Mesodermal cell (in vitro differentiated cells): ENCODE data around the gene TRIM61.
"Not testable (repeated sequence)": the region's sequence is repeated elsewhere in the genome, so short reads cannot be mapped to it uniquely, and the experiment has no call there.

ENCODE experiments used
- H3K27ac ChIP-seq: 2 replicates; pipeline ENCODE4 v1.7.0; 2013; ENCODE audit warnings: mild to moderate bottlenecking, low read depth, low read length, moderate library complexity; ENCODE audit not compliant: severe bottlenecking
- H3K36me3 ChIP-seq: 2 replicates; pipeline ENCODE4 v1.7.1; 2013; ENCODE audit warnings: mild to moderate bottlenecking, low read length, moderate library complexity; ENCODE audit not compliant: control insufficient read depth, insufficient read depth
- H3K4me1 ChIP-seq: one replicate; pipeline ENCODE4 v1.7.1; 2013; ENCODE audit warnings: mild to moderate bottlenecking, low read length; ENCODE audit not compliant: insufficient read depth, control insufficient read depth, poor library complexity, severe bottlenecking
- H3K4me3 ChIP-seq: 2 replicates; pipeline ENCODE4 v1.7.0; 2013; ENCODE audit warnings: low read length, control low read depth, mild to moderate bottlenecking; ENCODE audit not compliant: insufficient read depth, poor library complexity, severe bottlenecking; ENCODE audit errors: extremely low read depth
- H3K9me3 ChIP-seq: 2 replicates; pipeline ENCODE4 v1.7.1; 2013; ENCODE audit warnings: mild to moderate bottlenecking, low read length, moderate library complexity; ENCODE audit not compliant: control insufficient read depth
- WGBS, 2 experiments: methylation state at CpG; one replicate each; pipeline ENCODE4 v1.1.5; 2013; ENCODE audit warnings: missing lambda C conversion rate in 2 of 2; ENCODE audit not compliant: insufficient coverage in 2 of 2; 5-methylcytosine and 5-hydroxymethylcytosine counted together

TRIM61 gene

GRCh38 chr4:164935865-164936606, 41.4 kb downstream of the TRIM61 start:
- H3K36me3 ChIP-seq, H3K9me3 ChIP-seq, H3K4me1 ChIP-seq, H3K27ac ChIP-seq, H3K4me3 ChIP-seq: not testable (repeated sequence)
- 79 to 92% methylated on average over 5 of the region's 9 CpGs for WGBS, 2 experiments

GRCh38 chr4:164935363-164935762, 42.1 kb downstream of the TRIM61 start:
- H3K36me3 ChIP-seq: no peaks in the 10 kb centered on the region
- H3K27ac ChIP-seq: no peak overlapping the region
- H3K9me3 ChIP-seq: no peaks in the 10 kb centered on the region
- whole genome bisulfite sequencing, 2 experiments: 86% methylated on average over 1 of the region's 1 CpG; no CpG with 5 or more reads in 1 of the 2 experiments
- no peak overlapping the region for H3K4me3 ChIP-seq
- no peaks in the 10 kb centered on the region for H3K4me1 ChIP-seq

- WGBS, 2 experiments: 96 to 97% methylated on average over 8 to 11 of the region's 11 CpGs
- Histone ChIP-seq H3K36me3 (no peaks in the 10 kb centered on the region), H3K9me3 (no peaks in the 10 kb centered on the region), H3K27ac (no peak overlapping the region), H3K4me3 (no peak overlapping the region), H3K4me1 (no peaks in the 10 kb centered on the region)
Measured at GRCh38 chr4:164933244-164933643, 44.2 kb downstream of the TRIM61 start.

GRCh38 chr4:164931551-164932324, 45.7 kb downstream of the TRIM61 start:
- no peaks in the 10 kb centered on the region for H3K36me3 ChIP-seq
- H3K4me1 ChIP-seq: no peaks in the 10 kb centered on the region
- 65 to 67% methylated on average over 3 of the region's 5 CpGs for whole genome bisulfite sequencing, 2 experiments
- no peak overlapping the region for H3K4me3 ChIP-seq
- no peak overlapping the region for H3K27ac ChIP-seq
- H3K9me3 ChIP-seq: no peaks in the 10 kb centered on the region

- 98% methylated on average over 5 of the region's 5 CpGs for WGBS, 2 experiments
- Histone ChIP-seq H3K4me3 (no peak overlapping the region), H3K4me1 (no peaks in the 10 kb centered on the region), H3K36me3 (no peaks in the 10 kb centered on the region), H3K9me3 (no peaks in the 10 kb centered on the region), H3K27ac (no peak overlapping the region)
Measured at GRCh38 chr4:164930647-164931046, 46.8 kb downstream of the TRIM61 start.

- H3K9me3 ChIP-seq, H3K36me3 ChIP-seq, H3K27ac ChIP-seq, H3K4me3 ChIP-seq, H3K4me1 ChIP-seq: not testable (repeated sequence)
- whole genome bisulfite sequencing, 2 experiments: no CpG with 5 or more reads among the region's 2 CpGs
Measured at GRCh38 chr4:164927101-164927500, 50.4 kb downstream of the TRIM61 start.

GRCh38 chr4:164926301-164926700, 51.2 kb downstream of the TRIM61 start:
- Histone ChIP-seq H3K27ac (no peak overlapping the region), H3K9me3 (no peaks in the 10 kb centered on the region), H3K4me1 (no peaks in the 10 kb centered on the region), H3K4me3 (no peak overlapping the region), H3K36me3 (no peaks in the 10 kb centered on the region)
- 71 to 91% methylated on average over 1 of the region's 2 CpGs for WGBS, 2 experiments

GRCh38 chr4:164924670-164925238, 52.7 kb downstream of the TRIM61 start:
- Histone ChIP-seq H3K36me3 (no peaks in the 10 kb centered on the region), H3K27ac (no peak overlapping the region), H3K4me3 (no peak overlapping the region), H3K4me1 (no peaks in the 10 kb centered on the region), H3K9me3 (no peaks in the 10 kb centered on the region)
- WGBS, 2 experiments: no CpG with 5 or more reads among the region's 3 CpGs

- Histone ChIP-seq H3K36me3 (no peaks in the 10 kb centered on the region), H3K4me1 (no peaks in the 10 kb centered on the region), H3K4me3 (no peak overlapping the region), H3K27ac (no peak overlapping the region), H3K9me3 (no peaks in the 10 kb centered on the region)
- 100% methylated on average over 1 of the region's 3 CpGs; no CpG with 5 or more reads in 1 of the 2 experiments for WGBS, 2 experiments
Measured at GRCh38 chr4:164918956-164919355, 58.5 kb downstream of the TRIM61 start.
